CD4-positive, alpha-beta memory T cell (primary cell): ENCODE results near the gene ABHD12B. TPM values are rescaled to one million over a fixed set of nuclear protein-coding genes. Genes with fewer than 3 reads are reported as not detected.

ENCODE experiments used
- CTCF ChIA-PET: fragments of 350-600 bp; sonication (Branson Sonifier 250); formaldehyde crosslinking; loops from one replicate; lab custom pipeline; 2021; ENCODE audit warnings: inconsistent platforms; ENCODE audit not compliant: partially characterized antibody; lab: Charles Lee
- POLR2A ChIA-PET: fragments of 350-600 bp; sonication (Branson Sonifier 250); formaldehyde crosslinking; loops from one replicate; lab custom pipeline; 2021; ENCODE audit not compliant: partially characterized antibody; lab: Charles Lee
- DNase-seq, 5 donors: peaks; one replicate each; pipeline versions ENCODE4 v3.0.0 to v3.0.0-alpha.2; 2020 to 2022; ENCODE audit warnings: mixed read lengths in 1 of 5
- H3K27ac ChIP-seq: one replicate; pipeline ENCODE4 v1.7.0; 2013; ENCODE audit warnings: low read depth, low read length
- H3K27me3 ChIP-seq: 2 replicates; pipeline ENCODE4 v1.7.0; 2013; ENCODE audit warnings: mild to moderate bottlenecking, low read length, moderate library complexity; ENCODE audit not compliant: insufficient read depth
- H3K36me3 ChIP-seq: 2 replicates; pipeline ENCODE4 v1.7.0; 2013; ENCODE audit warnings: mild to moderate bottlenecking, low read length, moderate library complexity; ENCODE audit not compliant: insufficient read depth
- H3K4me1 ChIP-seq: 2 replicates; pipeline ENCODE4 v1.7.0; 2013; ENCODE audit warnings: mild to moderate bottlenecking, low read length, moderate library complexity; ENCODE audit not compliant: insufficient read depth
- H3K4me3 ChIP-seq, 2 donors: one replicate each; pipeline ENCODE4 v1.7.0; 2013; ENCODE audit warnings: low read length in 2 of 2, mild to moderate bottlenecking in 1 of 2
- H3K9me3 ChIP-seq, 2 donors: one replicate each; pipeline ENCODE4 v1.7.0; 2013; ENCODE audit warnings: low read length in 2 of 2, control low read depth in 1 of 2; ENCODE audit not compliant: control insufficient read depth in 1 of 2
- H3K27ac Mint-ChIP-seq, 7 donors: one replicate each; pipeline ENCODE4 v1.8.0; 2020 to 2021; ENCODE audit warnings: mixed read lengths in 7 of 7, mild to moderate bottlenecking in 6 of 7, inconsistent platforms in 3 of 7, moderate library complexity in 3 of 7
- H3K27me3 Mint-ChIP-seq, 2 donors: one replicate each; pipeline ENCODE4 v1.8.0; 2020 to 2021; ENCODE audit warnings: mixed read lengths in 2 of 2
- H3K36me3 Mint-ChIP-seq, 2 donors: one replicate each; pipeline ENCODE4 v1.8.0; 2020 to 2021; ENCODE audit warnings: mixed read lengths in 2 of 2, inconsistent platforms in 1 of 2, mild to moderate bottlenecking in 1 of 2
- H3K4me1 Mint-ChIP-seq, 4 donors: one replicate each; pipeline ENCODE4 v1.8.0; 2020 to 2021; ENCODE audit warnings: mixed read lengths in 4 of 4, mild to moderate bottlenecking in 1 of 4
- H3K4me3 Mint-ChIP-seq, 8 donors: one replicate each; pipeline ENCODE4 v1.8.0; 2020 to 2021; ENCODE audit warnings: mixed read lengths in 8 of 8, mild to moderate bottlenecking in 7 of 8, moderate library complexity in 6 of 8, inconsistent platforms in 3 of 8
- H3K9me3 Mint-ChIP-seq, 8 donors: one replicate each; pipeline ENCODE4 v1.8.0; 2020 to 2021; ENCODE audit warnings: mixed read lengths in 8 of 8, mild to moderate bottlenecking in 5 of 8, inconsistent platforms in 3 of 8, moderate library complexity in 1 of 8
- intact Hi-C: fragments of 100-400 bp; cut with micrococcal nuclease; formaldehyde crosslinking; loops from one replicate; pipeline ENCODE4 v1.15.1; 2023
- polyA plus RNA-seq, 2 donors: library from polyadenylated mRNA; unstranded; fragments of 300-500 nt; fragmentation: Illumina TruSeq; gene quantifications; one replicate each; pipeline ENCODE4 v1.2.3, GENCODE V29; 2021
- total RNA-seq, 2 experiments: library from RNA; stranded (reverse); gene quantifications; one replicate each; pipeline ENCODE4 v1.2.3, GENCODE V29; 2021

The ABHD12B gene
- total and polyA plus RNA-seq, 4 experiments from 2014 or later = not detected

- Mint-ChIP-seq H3K27me3 (peaks cover 7 to 12% of the 10 kb centered on the region in 2 donors), H3K4me1 (no peaks in the 10 kb centered on the region), H3K36me3 (no peaks in the 10 kb centered on the region), H3K9me3 (no peaks in the 10 kb centered on the region), H3K4me3 (no peak overlapping the region), H3K27ac (no peak overlapping the region)
- Histone ChIP-seq H3K9me3 (no peaks in the 10 kb centered on the region), H3K27me3 (no peaks in the 10 kb centered on the region), H3K4me3 (no peak overlapping the region), H3K4me1 (no peaks in the 10 kb centered on the region), H3K27ac (no peak overlapping the region), H3K36me3 (no peaks in the 10 kb centered on the region)
- no peak for DNase-seq
- ChIA-PET CTCF (no interaction called here), POLR2A (no interaction called here)
- intact Hi-C loops = no loop called here
Measured at GRCh38 chr14:50922803-50923202, 51.0 kb downstream of the ABHD12B start.

GRCh38 chr14:50924236-50924635 is 52.4 kb downstream of the ABHD12B start:
- Mint-ChIP-seq H3K27me3 (peaks cover 7 to 9% of the 10 kb centered on the region in 2 donors), H3K27ac (no peak overlapping the region), H3K4me1 (no peaks in the 10 kb centered on the region), H3K9me3 (no peaks in the 10 kb centered on the region), H3K36me3 (no peaks in the 10 kb centered on the region), H3K4me3 (no peak overlapping the region)
- ChIA-PET POLR2A (no interaction called here), CTCF (no interaction called here)
- Histone ChIP-seq H3K27ac (no peak overlapping the region), H3K36me3 (no peaks in the 10 kb centered on the region), H3K27me3 (no peaks in the 10 kb centered on the region), H3K9me3 (no peaks in the 10 kb centered on the region), H3K4me3 (no peak overlapping the region), H3K4me1 (no peaks in the 10 kb centered on the region)
- intact Hi-C loops = no loop called here
- no peak for DNase-seq

DNA sequence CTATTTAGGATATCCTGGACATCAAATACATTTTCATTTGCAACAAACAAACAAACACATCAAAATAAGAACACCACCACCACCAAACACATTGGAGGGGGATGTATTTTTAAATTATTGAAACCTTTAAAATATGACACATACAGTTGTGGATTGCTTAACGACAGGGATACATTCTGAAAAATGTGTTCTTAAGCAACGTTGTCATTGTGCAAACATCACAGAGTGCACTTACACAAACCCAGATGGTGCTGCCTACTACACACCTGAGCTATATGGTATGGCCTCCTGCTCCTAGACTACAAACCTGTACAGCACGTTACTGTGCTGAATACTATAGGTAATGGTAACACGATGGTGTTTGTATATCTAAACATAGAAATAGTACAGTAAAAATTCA is 53.0 kb downstream of the ABHD12B start:
- Mint-ChIP-seq H3K4me1 (no peaks in the 10 kb centered on the region), H3K4me3 (no peak overlapping the region), H3K27me3 (peaks cover 8 to 9% of the 10 kb centered on the region in 2 donors), H3K9me3 (no peaks in the 10 kb centered on the region), H3K27ac (no peak overlapping the region), H3K36me3 (no peaks in the 10 kb centered on the region)
- Histone ChIP-seq H3K27me3 (no peaks in the 10 kb centered on the region), H3K27ac (no peak overlapping the region), H3K9me3 (no peaks in the 10 kb centered on the region), H3K36me3 (no peaks in the 10 kb centered on the region), H3K4me1 (no peaks in the 10 kb centered on the region), H3K4me3 (no peak overlapping the region)
- CTCF ChIA-PET = no interaction called here
- intact Hi-C loops = no loop called here
- DNase-seq = no peak
- POLR2A ChIA-PET = no interaction called here

DNA sequence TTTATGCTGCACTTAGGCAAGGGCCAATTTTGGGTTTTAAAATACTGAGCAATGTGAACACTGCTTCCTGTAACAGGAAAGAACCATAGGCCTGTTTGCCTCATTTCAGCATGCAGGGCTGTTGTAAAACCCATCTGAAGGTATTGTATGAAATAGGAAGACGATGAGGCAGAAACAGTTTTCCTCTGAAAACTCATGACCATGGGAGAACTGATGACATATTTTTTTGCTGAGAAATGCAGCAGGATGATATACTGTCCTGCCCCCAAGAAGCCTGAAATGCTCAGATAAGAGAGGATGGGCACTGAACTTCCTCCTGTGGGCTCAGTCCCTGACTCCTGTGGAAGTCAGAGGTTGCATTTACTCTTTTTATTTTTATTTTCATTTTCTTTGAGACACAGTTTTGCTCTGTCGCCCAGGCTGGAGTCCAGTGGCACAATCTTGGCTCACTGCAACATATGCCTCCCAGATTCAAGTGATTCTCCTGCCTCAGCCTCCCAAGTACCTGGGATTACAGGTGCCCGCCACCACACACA is 55.1 kb downstream of the ABHD12B start:
- peaks cover 8 to 12% of the 10 kb centered on the region in 2 donors for H3K27me3 Mint-ChIP-seq
- no peak for DNase-seq
- no peak overlapping the region for H3K27ac ChIP-seq
- no peaks in the 10 kb centered on the region for H3K36me3 ChIP-seq
- CTCF ChIA-PET = no interaction called here
- H3K27me3 ChIP-seq = no peaks in the 10 kb centered on the region
- H3K4me3 ChIP-seq = no peak overlapping the region
- no peak overlapping the region for H3K4me3 Mint-ChIP-seq
- no peaks in the 10 kb centered on the region for H3K4me1 ChIP-seq
- no peaks in the 10 kb centered on the region for H3K4me1 Mint-ChIP-seq
- no peaks in the 10 kb centered on the region for H3K36me3 Mint-ChIP-seq
- H3K27ac Mint-ChIP-seq = no peak overlapping the region
- intact Hi-C loops = no loop called here
- no peaks in the 10 kb centered on the region for H3K9me3 ChIP-seq
- POLR2A ChIA-PET = no interaction called here
- no peaks in the 10 kb centered on the region for H3K9me3 Mint-ChIP-seq

DNA sequence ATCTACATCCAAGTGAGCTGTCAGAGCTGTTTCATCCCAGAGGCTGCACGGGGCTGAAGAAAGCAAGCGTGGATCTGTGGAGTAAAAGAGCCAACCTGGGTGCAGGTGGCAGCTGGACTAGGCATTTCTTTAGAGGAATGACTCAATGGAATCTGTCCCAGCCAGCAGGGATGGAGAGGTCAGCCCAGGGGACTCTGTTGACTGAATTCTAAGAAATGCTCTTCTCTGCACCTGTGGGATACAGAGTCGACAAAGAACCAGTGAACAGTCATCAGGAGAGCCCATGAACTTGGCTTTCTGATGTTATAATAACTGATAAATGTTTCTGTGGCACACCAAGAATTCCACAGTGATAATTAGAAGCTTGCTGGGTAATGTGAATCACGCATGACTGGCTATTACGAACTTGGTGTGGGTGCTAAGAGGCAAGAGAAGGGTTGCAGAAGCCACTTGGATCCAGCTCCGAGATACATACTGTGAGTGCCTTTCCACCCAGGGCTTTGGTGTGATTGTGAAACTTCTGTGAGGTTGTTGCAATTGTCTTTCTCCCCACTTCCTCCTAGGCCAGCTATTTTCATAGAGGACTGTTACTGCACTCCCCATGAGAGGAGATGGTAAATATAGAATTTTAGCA is 56.3 kb downstream of the ABHD12B start:
- CTCF ChIA-PET = no interaction called here

GRCh38 chr14:50929506-50929905 is 57.7 kb downstream of the ABHD12B start:
- Mint-ChIP-seq H3K27ac (no peak overlapping the region), H3K4me1 (no peaks in the 10 kb centered on the region), H3K4me3 (no peak overlapping the region), H3K27me3 (peaks cover 12 to 14% of the 10 kb centered on the region in 2 donors), H3K36me3 (no peaks in the 10 kb centered on the region), H3K9me3 (no peaks in the 10 kb centered on the region)
- intact Hi-C loops = no loop called here
- DNase-seq = no peak
- no peak overlapping the region for H3K27ac ChIP-seq
- H3K27me3 ChIP-seq = no peaks in the 10 kb centered on the region
- H3K4me1 ChIP-seq = no peaks in the 10 kb centered on the region
- no peak overlapping the region for H3K4me3 ChIP-seq
- H3K9me3 ChIP-seq = no peaks in the 10 kb centered on the region
- no peaks in the 10 kb centered on the region for H3K36me3 ChIP-seq
- CTCF ChIA-PET = no interaction called here
- POLR2A ChIA-PET = no interaction called here

More for the DNA sequence above, 56.3 kb downstream of the ABHD12B start:
- Mint-ChIP-seq H3K4me3 (no peak overlapping the region), H3K27me3 (peaks cover 8 to 12% of the 10 kb centered on the region in 2 donors), H3K9me3 (no peaks in the 10 kb centered on the region), H3K4me1 (no peaks in the 10 kb centered on the region), H3K27ac (no peak overlapping the region), H3K36me3 (no peaks in the 10 kb centered on the region)
- no peak for DNase-seq
- POLR2A ChIA-PET = no interaction called here
- Histone ChIP-seq H3K36me3 (no peaks in the 10 kb centered on the region), H3K4me3 (no peak overlapping the region), H3K27me3 (no peaks in the 10 kb centered on the region), H3K4me1 (no peaks in the 10 kb centered on the region), H3K27ac (no peak overlapping the region), H3K9me3 (no peaks in the 10 kb centered on the region)
- intact Hi-C loops = no loop called here

DNA sequence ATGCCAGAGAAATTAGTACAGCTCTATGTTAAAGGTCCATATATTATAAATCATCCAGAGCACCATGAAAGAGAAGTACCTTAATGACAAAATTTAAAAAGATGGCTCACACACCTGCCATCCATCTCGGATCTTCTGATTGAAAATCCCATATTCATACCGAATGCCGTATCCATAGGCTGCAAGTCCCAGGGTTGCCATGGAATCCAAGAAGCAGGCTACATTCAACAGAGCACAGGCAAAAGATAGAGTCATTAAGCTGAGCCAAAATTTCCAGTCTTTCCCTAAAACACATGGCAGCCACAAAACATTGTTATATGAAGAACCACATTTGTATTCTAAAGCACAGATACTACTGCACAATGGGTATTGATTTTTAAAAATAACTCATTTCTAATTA is 59.7 kb downstream of the ABHD12B start:
- Mint-ChIP-seq H3K4me1 (no peaks in the 10 kb centered on the region), H3K27me3 (peaks cover 12 to 13% of the 10 kb centered on the region in 2 donors), H3K9me3 (no peaks in the 10 kb centered on the region), H3K36me3 (no peaks in the 10 kb centered on the region), H3K27ac (no peak overlapping the region), H3K4me3 (no peak overlapping the region)
- ChIA-PET CTCF (no interaction called here), POLR2A (no interaction called here)
- DNase-seq = no peak
- Histone ChIP-seq H3K27me3 (no peaks in the 10 kb centered on the region), H3K27ac (no peak overlapping the region), H3K36me3 (no peaks in the 10 kb centered on the region), H3K4me3 (no peak overlapping the region), H3K9me3 (no peaks in the 10 kb centered on the region), H3K4me1 (no peaks in the 10 kb centered on the region)
- intact Hi-C loops = no loop called here
